HepG2 (cell line): Measurements from ENCODE around the gene IFITM5.

ENCODE experiments used
- JUND ChIP-seq: sonication (generic); formaldehyde crosslinking; IDR thresholded peaks from 2 replicates; pipeline ENCODE4 v1.8.0; 2022; ENCODE audit warnings: mild to moderate bottlenecking, missing genetic modification reagents
- KAT2B ChIP-seq: fragments of 150-350 bp; IDR thresholded peaks from 2 replicates; pipeline ENCODE4 v1.6.1; 2014; ENCODE audit warnings: low read depth, low read length, borderline replicate concordance
- NFIB ChIP-seq: sonication (generic); formaldehyde crosslinking; IDR thresholded peaks from 2 replicates; pipeline ENCODE4 v1.9.0; 2021; ENCODE audit warnings: missing genetic modification reagents, mild to moderate bottlenecking, borderline replicate concordance
- TAF1 ChIP-seq: sonication (generic); formaldehyde crosslinking; IDR thresholded peaks from 2 replicates; pipeline ENCODE4 v1.4.0; 2020; ENCODE audit warnings: missing genetic modification reagents
- TF ChIP-seq, protein P1 (sequence below): sonication (generic); formaldehyde crosslinking; IDR thresholded peaks from 2 replicates; pipeline ENCODE4 v1.9.0; 2021; ENCODE audit warnings: missing genetic modification reagents, borderline replicate concordance
- TF ChIP-seq, protein P2 (sequence below): sonication (generic); formaldehyde crosslinking; IDR thresholded peaks from 2 replicates; pipeline ENCODE4 v1.5.0; 2020; ENCODE audit warnings: mild to moderate bottlenecking, missing genetic modification reagents, moderate library complexity

DNA sequence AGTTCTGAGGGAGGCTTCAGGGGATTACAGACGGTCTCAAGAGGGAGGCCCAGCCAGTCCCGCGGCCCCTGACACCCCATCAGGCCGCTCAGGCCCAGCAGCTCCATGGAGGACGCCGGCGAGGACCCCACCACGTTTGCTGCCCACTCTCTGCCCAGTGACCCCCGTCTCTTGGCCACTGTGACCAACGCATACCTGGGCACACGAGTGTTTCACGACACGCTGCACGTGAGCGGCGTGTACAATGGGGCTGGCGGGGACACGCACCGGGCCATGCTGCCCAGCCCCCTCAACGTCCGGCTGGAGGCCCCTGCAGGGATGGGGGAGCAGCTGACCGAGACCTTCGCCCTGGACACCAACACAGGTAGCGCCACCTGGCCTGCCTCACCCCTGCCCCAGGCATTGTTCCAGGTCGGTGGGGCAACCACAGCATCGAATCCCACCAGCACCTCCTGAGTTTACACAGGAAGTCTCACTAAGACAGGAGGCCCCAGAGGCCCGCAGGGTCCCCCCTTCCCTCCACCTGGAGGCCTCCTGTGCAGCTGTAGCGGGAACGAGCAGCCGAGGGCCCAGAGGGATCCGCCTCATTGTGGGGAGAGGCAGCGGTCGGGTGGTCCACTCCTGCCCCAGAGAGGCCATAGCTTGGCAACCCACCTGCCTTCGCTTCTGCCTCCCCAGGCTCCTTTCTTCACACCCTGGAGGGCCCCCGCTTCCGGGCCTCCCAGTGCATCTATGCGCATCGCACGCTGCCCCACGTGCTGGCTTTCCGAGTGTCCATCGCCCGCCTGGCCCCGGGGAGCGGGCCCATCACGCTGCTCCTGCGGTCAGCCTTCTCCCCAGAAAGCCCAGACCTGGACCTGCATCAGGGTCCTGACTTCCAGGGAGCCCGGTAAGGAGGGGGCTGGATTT is 9.4 kb downstream of the IFITM5 start:
- TF ChIP-seq KAT2B: no peak
- TF ChIP-seq, protein P1, sequence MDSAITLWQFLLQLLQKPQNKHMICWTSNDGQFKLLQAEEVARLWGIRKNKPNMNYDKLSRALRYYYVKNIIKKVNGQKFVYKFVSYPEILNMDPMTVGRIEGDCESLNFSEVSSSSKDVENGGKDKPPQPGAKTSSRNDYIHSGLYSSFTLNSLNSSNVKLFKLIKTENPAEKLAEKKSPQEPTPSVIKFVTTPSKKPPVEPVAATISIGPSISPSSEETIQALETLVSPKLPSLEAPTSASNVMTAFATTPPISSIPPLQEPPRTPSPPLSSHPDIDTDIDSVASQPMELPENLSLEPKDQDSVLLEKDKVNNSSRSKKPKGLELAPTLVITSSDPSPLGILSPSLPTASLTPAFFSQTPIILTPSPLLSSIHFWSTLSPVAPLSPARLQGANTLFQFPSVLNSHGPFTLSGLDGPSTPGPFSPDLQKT: no peak
- TF ChIP-seq TAF1 (CRISPR knock-in tag): no peak
- no peak for TF ChIP-seq NFIB (CRISPR knock-in tag)
- TF ChIP-seq JUND (CRISPR knock-in tag): no peak
- TF ChIP-seq, protein P2, sequence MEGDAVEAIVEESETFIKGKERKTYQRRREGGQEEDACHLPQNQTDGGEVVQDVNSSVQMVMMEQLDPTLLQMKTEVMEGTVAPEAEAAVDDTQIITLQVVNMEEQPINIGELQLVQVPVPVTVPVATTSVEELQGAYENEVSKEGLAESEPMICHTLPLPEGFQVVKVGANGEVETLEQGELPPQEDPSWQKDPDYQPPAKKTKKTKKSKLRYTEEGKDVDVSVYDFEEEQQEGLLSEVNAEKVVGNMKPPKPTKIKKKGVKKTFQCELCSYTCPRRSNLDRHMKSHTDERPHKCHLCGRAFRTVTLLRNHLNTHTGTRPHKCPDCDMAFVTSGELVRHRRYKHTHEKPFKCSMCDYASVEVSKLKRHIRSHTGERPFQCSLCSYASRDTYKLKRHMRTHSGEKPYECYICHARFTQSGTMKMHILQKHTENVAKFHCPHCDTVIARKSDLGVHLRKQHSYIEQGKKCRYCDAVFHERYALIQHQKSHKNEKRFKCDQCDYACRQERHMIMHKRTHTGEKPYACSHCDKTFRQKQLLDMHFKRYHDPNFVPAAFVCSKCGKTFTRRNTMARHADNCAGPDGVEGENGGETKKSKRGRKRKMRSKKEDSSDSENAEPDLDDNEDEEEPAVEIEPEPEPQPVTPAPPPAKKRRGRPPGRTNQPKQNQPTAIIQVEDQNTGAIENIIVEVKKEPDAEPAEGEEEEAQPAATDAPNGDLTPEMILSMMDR (CRISPR knock-in tag): no peak; the same call in 1 of the 2 replicates
